ENCODE results near the gene TIPARP. TPM values are rescaled to one million over a fixed set of nuclear protein-coding genes. Genes with fewer than 3 reads are reported as not detected.

TIPARP gene
- total and polyA plus RNA-seq, 2 of the 8 experiments (the other 6 are each of a cell fraction or from before 2014, with no cell fraction given) = 1.6 to 5.8 TPM

GRCh38 chr3:156751461-156752025 lies 77.2 kb downstream of the TIPARP start:
- no peak for FAIRE-seq
- no peak overlapping the region for H3K27ac ChIP-seq (ENCODE audit: low read depth, low read length)
- TF ChIP-seq HDAC6 (IDR thresholded peaks at IDR 0.05; ENCODE audit: low read depth, low read length) = no peak
- TF ChIP-seq CREB1 (IDR thresholded peaks at IDR 0.05) = no peak
- TF ChIP-seq ATF2 (IDR thresholded peaks at IDR 0.05; ENCODE audit: low read length) = no peak
- TF ChIP-seq E2F6 (IDR thresholded peaks at IDR 0.05) = no peak
- TF ChIP-seq KDM5A (IDR thresholded peaks at IDR 0.05; ENCODE audit: low read length) = no peak
- no peak for TF ChIP-seq JUND (IDR thresholded peaks at IDR 0.05; ENCODE audit: low read length)
- TF ChIP-seq GTF2F1 (IDR thresholded peaks at IDR 0.05; ENCODE audit: borderline replicate concordance, low read depth, low read length) = no peak
- 0 out of 2 replicates have a peak, but pooled peaks have one; percentile 55 for TF ChIP-seq SP1 (IDR thresholded peaks at IDR 0.05; ENCODE audit: low read depth, low read length)
- TF ChIP-seq ZNF274 (IDR thresholded peaks at IDR 0.05; ENCODE audit: borderline replicate concordance, extremely low read depth, low read length) = no peak
- TF ChIP-seq TAF1 (IDR thresholded peaks at IDR 0.05; ENCODE audit: low read depth, low read length) = 0 out of 2 replicates have a peak, but pooled peaks have one; percentile 33
- TF ChIP-seq NANOG (IDR thresholded peaks at IDR 0.05; ENCODE audit: insufficient read depth, low read depth, low read length, poor library complexity, severe bottlenecking) = no peak

More at GRCh38 chr3:156751461-156752025, 77.2 kb downstream of the TIPARP start:
- H3K4me1 ChIP-seq (replicated peaks in 1 of 4; ENCODE audit: control insufficient read depth in 3 of 4, insufficient read depth in 4 of 4, low read length in 3 of 4) = peaks cover 11 to 15% (median 12%) of the 10 kb centered on the region in 4 experiments
- H3K4me3 ChIP-seq (ENCODE audit: extremely low read depth in 1 of 4, insufficient read depth in 2 of 4, low read depth in 3 of 4, low read length in 4 of 4) = peak overlapping the region in 2 of 4 experiments; percentile 21 to 46; a peak in 3 of 8 replicates
- no peak overlapping the region for H2BK20ac ChIP-seq (ENCODE audit: low read length)
- H4K20me1 ChIP-seq (replicated peaks in 1 of 2; ENCODE audit: control insufficient read depth in 1 of 2, insufficient read depth in 2 of 2, low read length in 2 of 2) = no peaks in the 10 kb centered on the region
- H3K27me3 ChIP-seq (replicated peaks in 1 of 4; ENCODE audit: control insufficient read depth in 3 of 4, extremely low read depth in 1 of 4, insufficient read depth in 3 of 4, low read length in 3 of 4) = no peaks in the 10 kb centered on the region
- no peaks in the 10 kb centered on the region for H3K79me2 ChIP-seq (ENCODE audit: control insufficient read depth in 1 of 2, insufficient read depth in 2 of 2, low read length in 2 of 2)
- H3K9ac ChIP-seq (replicated peaks in 1 of 4; ENCODE audit: extremely low read depth in 1 of 4, low read depth in 3 of 4, low read length in 3 of 4) = no peak overlapping the region
- no peak overlapping the region for H3K23ac ChIP-seq (ENCODE audit: insufficient read length)
- no peak overlapping the region for H2AK5ac ChIP-seq (ENCODE audit: low read depth, low read length)
- WGBS, 2 experiments (ENCODE audit: extremely low coverage in 1 of 2, insufficient coverage in 1 of 2, insufficient read length in 1 of 2, insufficient replicate concordance in 2 of 2, low coverage in 1 of 2, low lambda C conversion rate in 2 of 2, missing lambda C conversion rate in 1 of 2) = 19% methylated on average over 14 of the region's 15 CpGs; no CpG with 5 or more reads in 1 of the 2 experiments
- DNase-seq (ENCODE audit: low read depth in 1 of 2, low spot score in 2 of 2) = peak; percentile 66 to 70
- no peaks in the 10 kb centered on the region for H3K36me3 ChIP-seq (ENCODE audit: control insufficient read depth in 2 of 4, insufficient read depth in 4 of 4, low read length in 3 of 4)
- H4K8ac ChIP-seq (ENCODE audit: extremely low read depth, insufficient read depth, low read length) = no peak overlapping the region
- no peak overlapping the region for H4K5ac ChIP-seq (ENCODE audit: insufficient read length, low read depth, low read length)
- H2BK12ac ChIP-seq (ENCODE audit: low read depth, low read length) = no peak overlapping the region
- no peak overlapping the region for H3K14ac ChIP-seq (ENCODE audit: insufficient read length)
- peak overlapping the region; percentile 60 for H2AFZ ChIP-seq (ENCODE audit: low read length)
- no peaks in the 10 kb centered on the region for H3K79me1 ChIP-seq (ENCODE audit: low read depth, low read length)
- H3K4me2 ChIP-seq (ENCODE audit: insufficient read depth in 1 of 2, low read depth in 2 of 2, low read length in 2 of 2) = peak overlapping the region; percentile 5 to 50
- H3K4ac ChIP-seq (replicated peaks; ENCODE audit: insufficient read length, low read depth, low read length) = no peak overlapping the region
- no peak overlapping the region; the same call in 1 of the 2 replicates for H2BK5ac ChIP-seq (ENCODE audit: low read depth, low read length)
- H3K23me2 ChIP-seq (ENCODE audit: low read depth, low read length) = no peaks in the 10 kb centered on the region; the same call in 1 of the 2 replicates
- no peak overlapping the region for H3K18ac ChIP-seq (ENCODE audit: extremely low read depth, low read length)
- H2BK15ac ChIP-seq (ENCODE audit: low read length) = no peak overlapping the region
- no peak overlapping the region for H4K91ac ChIP-seq (replicated peaks; ENCODE audit: insufficient read length, low read length)
- H3K9me3 ChIP-seq (ENCODE audit: insufficient read depth in 2 of 2, low read depth in 1 of 2, low read length in 1 of 2) = no peaks in the 10 kb centered on the region
- POLR2A ChIA-PET (ENCODE audit: partially characterized antibody) = interaction anchor here (0.7 to 1.4 kb wide), 5 partner anchors 11 to 337 kb away, joined by 3 to 7 read pairs (median 3); no protein-coding TSS in a partner anchor
- CTCF ChIA-PET (ENCODE audit: partially characterized antibody) = interaction anchor here (0.9 to 1.7 kb wide), 5 partner anchors 11 to 386 kb away, joined by 4 to 6 read pairs (median 4); no protein-coding TSS in a partner anchor
- no peak overlapping the region for H3K56ac ChIP-seq (replicated peaks; ENCODE audit: insufficient read length, low read depth, low read length)
- H2BK120ac ChIP-seq (replicated peaks; ENCODE audit: low read depth, low read length) = no peak overlapping the region
